Vagina (tissue), 2 donors: Measurements from ENCODE around the gene PGBD5. TPM values are rescaled to one million over a fixed set of nuclear protein-coding genes. Genes with fewer than 3 reads are reported as not detected.

Source experiments
- DNase-seq, 2 donors: peaks; one replicate each; pipeline ENCODE4 v3.0.0-alpha.2; 2017; ENCODE audit errors: extremely low spot score in 2 of 2
- H3K27ac ChIP-seq: fragments of 200-600 bp; sonication (generic); one replicate; pipeline ENCODE4 v1.5.1; 2019
- H3K27me3 ChIP-seq: fragments of 200-600 bp; sonication (generic); one replicate; pipeline ENCODE4 v1.5.1; 2019
- H3K36me3 ChIP-seq, 2 donors: fragments of 200-600 bp; sonication (generic); one replicate each; pipeline ENCODE4 v1.5.1; 2017 to 2019
- H3K4me1 ChIP-seq: fragments of 200-600 bp; sonication (generic); one replicate; pipeline ENCODE4 v1.5.1; 2019
- H3K4me3 ChIP-seq, 2 donors: fragments of 200-600 bp; sonication (generic); 1 replicate in 1 of 2; 2 replicates in 1 of 2; pipeline ENCODE4 v1.5.1; 2016 to 2019
- H3K9me3 ChIP-seq: fragments of 200-600 bp; sonication (generic); one replicate; pipeline ENCODE4 v1.5.1; 2019
- POLR2A ChIP-seq, 2 donors: fragments of 450-650 bp; IDR thresholded peaks; one replicate each; pipeline ENCODE4 v1.6.1; 2017; ENCODE audit warnings: antibody characterized with exemption in 2 of 2, mild to moderate bottlenecking in 2 of 2, moderate library complexity in 2 of 2
- POLR2AphosphoS5 ChIP-seq, 2 donors: sonication (generic); formaldehyde crosslinking; IDR thresholded peaks; one replicate each; pipeline ENCODE4 v1.9.0; 2017; ENCODE audit warnings: antibody characterized with exemption in 2 of 2, mild to moderate bottlenecking in 2 of 2, low read depth in 1 of 2; ENCODE audit not compliant: insufficient read depth in 1 of 2
- intact Hi-C: fragments of 100-400 bp; cut with DNase I; formaldehyde crosslinking; loops from one replicate; pipeline ENCODE4 v1.15.1; 2023
- total RNA-seq: library from RNA; depleted of rRNA; stranded (reverse); fragments of >200 nt; gene quantifications from one replicate; pipeline ENCODE4 v1.2.3, GENCODE V29; 2016
- TF ChIP-seq, protein P1 (sequence below), 3 experiments: fragments of 450-650 bp in 2 of 3; fragments of 200-600 bp in 1 of 3; sonication (generic) in 1 of 3; IDR thresholded peaks; one replicate each; pipeline ENCODE4 v1.5.1; 2017 to 2019; ENCODE audit warnings: antibody characterized with exemption in 3 of 3, mild to moderate bottlenecking in 2 of 3, moderate library complexity in 2 of 3

PGBD5 gene
- total RNA-seq, 1 donor from 2014 or later, result 0.98 TPM

DNA sequence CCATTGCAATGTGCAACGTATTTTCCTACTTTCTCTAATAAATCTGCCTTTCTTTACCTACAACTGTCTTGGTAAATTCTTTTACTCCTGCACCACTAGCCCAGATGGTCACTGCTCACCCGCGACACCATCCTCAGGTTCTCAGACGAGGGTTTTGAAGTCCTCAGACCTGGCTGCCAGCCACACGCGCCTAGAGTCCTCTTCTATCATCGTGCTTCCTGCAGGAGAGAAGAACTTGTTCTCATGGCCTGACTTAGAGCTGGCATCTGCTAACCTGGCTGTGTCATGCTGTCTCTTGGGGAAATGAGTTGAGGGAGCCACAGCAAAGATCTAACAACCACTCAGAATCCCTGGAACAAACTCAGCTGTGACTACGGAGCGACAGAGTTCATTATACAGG is 30.3 kb upstream of the PGBD5 start:
- no peak for TF ChIP-seq POLR2AphosphoS5 (IDR thresholded peaks at IDR 0.05; ENCODE audit: insufficient read depth in 1 of 2, low read depth in 1 of 2)
- H3K27me3 ChIP-seq, result no peaks in the 10 kb centered on the region
- H3K27ac ChIP-seq, result no peak overlapping the region
- DNase-seq, result no peak
- peaks cover 14% of the 10 kb centered on the region for H3K4me1 ChIP-seq
- H3K9me3 ChIP-seq, result no peaks in the 10 kb centered on the region
- H3K36me3 ChIP-seq, result no peaks in the 10 kb centered on the region
- intact Hi-C loops, result no loop called here
- H3K4me3 ChIP-seq, result no peak overlapping the region

DNA sequence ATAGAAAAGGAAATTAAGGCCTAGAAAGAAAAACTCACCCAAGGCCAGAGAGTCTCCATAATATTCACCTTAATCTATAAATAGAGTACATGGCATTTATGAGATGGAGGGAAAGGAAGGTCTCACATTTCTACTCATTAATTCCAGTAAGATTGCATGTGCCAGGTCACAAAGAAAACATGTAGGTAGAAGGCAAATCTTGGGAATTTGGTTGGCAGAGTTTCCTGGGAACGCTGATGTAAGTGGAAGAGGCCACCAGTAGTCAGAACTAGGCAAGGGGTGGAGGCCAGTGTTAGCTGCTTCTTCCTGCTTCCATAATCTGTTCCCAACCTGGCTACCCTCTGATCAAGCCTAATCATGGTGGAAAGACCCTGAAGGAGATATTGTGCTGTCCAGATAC is 29.2 kb upstream of the PGBD5 start:
- no peak overlapping the region for H3K4me3 ChIP-seq
- H3K9me3 ChIP-seq, result no peaks in the 10 kb centered on the region
- no peak for TF ChIP-seq POLR2AphosphoS5 (IDR thresholded peaks at IDR 0.05; ENCODE audit: insufficient read depth in 1 of 2, low read depth in 1 of 2)
- TF ChIP-seq, protein P1, sequence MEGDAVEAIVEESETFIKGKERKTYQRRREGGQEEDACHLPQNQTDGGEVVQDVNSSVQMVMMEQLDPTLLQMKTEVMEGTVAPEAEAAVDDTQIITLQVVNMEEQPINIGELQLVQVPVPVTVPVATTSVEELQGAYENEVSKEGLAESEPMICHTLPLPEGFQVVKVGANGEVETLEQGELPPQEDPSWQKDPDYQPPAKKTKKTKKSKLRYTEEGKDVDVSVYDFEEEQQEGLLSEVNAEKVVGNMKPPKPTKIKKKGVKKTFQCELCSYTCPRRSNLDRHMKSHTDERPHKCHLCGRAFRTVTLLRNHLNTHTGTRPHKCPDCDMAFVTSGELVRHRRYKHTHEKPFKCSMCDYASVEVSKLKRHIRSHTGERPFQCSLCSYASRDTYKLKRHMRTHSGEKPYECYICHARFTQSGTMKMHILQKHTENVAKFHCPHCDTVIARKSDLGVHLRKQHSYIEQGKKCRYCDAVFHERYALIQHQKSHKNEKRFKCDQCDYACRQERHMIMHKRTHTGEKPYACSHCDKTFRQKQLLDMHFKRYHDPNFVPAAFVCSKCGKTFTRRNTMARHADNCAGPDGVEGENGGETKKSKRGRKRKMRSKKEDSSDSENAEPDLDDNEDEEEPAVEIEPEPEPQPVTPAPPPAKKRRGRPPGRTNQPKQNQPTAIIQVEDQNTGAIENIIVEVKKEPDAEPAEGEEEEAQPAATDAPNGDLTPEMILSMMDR (IDR thresholded peaks at IDR 0.05), result no peak
- intact Hi-C loops, result no loop called here
- no peaks in the 10 kb centered on the region for H3K27me3 ChIP-seq
- H3K36me3 ChIP-seq, result no peaks in the 10 kb centered on the region
- peaks cover 14% of the 10 kb centered on the region for H3K4me1 ChIP-seq
- no peak for DNase-seq
- no peak overlapping the region for H3K27ac ChIP-seq

DNA sequence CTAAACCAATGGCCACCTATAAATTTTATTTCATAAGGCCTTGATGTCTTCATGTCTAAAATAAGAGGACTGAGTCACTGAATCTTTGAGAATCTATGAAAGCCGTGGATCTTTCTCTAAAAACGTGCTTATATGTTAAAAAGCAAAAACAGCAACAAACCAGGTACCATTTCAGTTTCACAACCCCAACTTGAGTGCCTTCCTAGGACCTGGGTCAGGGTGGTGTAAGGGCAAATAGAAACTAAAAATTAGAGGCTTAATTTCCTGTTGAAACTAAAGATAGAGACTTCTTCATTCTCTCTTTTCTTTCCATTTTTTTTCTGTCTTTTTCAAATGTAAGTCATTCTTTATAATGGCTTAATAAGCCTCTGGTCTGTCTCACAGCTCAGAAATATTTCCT is 27.2 kb upstream of the PGBD5 start:
- no peaks in the 10 kb centered on the region for H3K9me3 ChIP-seq
- no peak for DNase-seq
- H3K27ac ChIP-seq, result no peak overlapping the region
- no peaks in the 10 kb centered on the region for H3K27me3 ChIP-seq
- intact Hi-C loops, result no loop called here
- H3K4me1 ChIP-seq, result peaks cover 7% of the 10 kb centered on the region
- TF ChIP-seq POLR2AphosphoS5 (IDR thresholded peaks at IDR 0.05; ENCODE audit: insufficient read depth in 1 of 2, low read depth in 1 of 2) (no peak), POLR2A (IDR thresholded peaks at IDR 0.05) (no peak)
- TF ChIP-seq, protein P1 (IDR thresholded peaks at IDR 0.05), result no peak
- no peak overlapping the region for H3K4me3 ChIP-seq
- H3K36me3 ChIP-seq, result no peaks in the 10 kb centered on the region

DNA sequence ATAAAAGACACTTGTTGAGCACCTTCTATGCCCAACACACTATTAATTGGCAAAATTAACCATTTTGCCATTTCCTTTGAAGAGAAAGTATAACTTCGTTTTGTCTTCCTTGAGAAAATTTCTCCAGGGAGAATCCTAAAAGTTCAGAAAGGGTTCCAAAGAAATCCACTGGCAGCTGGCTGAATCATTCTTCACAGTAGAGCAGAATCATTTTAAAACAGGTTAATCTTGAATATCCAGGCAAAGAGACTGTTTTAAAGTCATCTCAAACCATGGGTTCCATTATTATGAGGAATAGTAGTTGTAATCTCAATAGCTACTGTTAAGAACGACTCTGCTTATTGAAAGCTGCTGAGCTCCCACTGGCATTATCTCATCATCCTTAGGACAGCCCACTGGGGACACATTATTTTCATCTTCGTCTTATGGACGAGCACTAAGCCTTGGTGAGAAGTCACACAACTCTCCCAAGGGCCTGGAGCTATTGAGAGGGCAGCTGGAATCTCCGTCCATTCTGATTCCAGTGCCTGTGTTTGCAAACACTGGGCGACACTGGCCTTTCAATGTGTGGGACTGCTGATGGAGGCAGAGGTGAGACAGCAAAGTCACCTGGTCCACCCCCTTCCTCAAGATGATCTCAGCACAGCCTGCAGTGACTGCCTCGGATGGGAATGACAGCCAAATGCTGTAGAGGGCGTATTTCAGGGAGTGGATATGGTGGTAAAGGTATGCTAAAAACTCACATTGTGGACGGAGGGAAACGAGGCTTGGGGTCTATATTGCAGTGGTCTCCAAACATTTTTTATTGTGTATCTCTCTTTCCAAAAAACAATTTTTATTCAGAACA is 15.3 kb upstream of the PGBD5 start:
- TF ChIP-seq POLR2A (IDR thresholded peaks at IDR 0.05) (no peak), POLR2AphosphoS5 (IDR thresholded peaks at IDR 0.05; ENCODE audit: insufficient read depth in 1 of 2, low read depth in 1 of 2) (no peak)
- TF ChIP-seq, protein P1 (IDR thresholded peaks at IDR 0.05), result no peak
- Histone ChIP-seq H3K27ac (no peak overlapping the region), H3K36me3 (no peaks in the 10 kb centered on the region), H3K27me3 (no peaks in the 10 kb centered on the region), H3K9me3 (no peaks in the 10 kb centered on the region), H3K4me3 (no peak overlapping the region), H3K4me1 (no peaks in the 10 kb centered on the region)
- intact Hi-C loops, result no loop called here
- no peak for DNase-seq

DNA sequence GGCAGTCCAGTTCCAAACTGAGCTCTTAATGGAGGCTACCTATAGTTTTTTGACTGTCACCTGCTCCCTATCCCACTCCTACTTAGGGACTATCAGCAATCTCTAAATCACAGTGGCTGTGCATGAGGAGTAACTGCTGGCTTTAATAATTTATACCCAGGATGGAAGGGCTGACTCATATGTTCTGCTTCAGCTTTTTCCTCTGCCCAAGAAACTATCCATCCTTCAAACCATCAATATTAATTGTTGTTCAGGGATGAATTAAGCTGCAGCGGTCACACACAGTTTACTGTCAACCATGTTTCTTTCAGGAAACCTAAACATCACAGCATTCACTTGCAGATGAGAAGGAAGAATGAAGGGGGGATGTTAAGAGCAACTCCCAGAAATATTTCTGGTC is 9.0 kb upstream of the PGBD5 start:
- DNase-seq, result no peak
- Histone ChIP-seq H3K27ac (no peak overlapping the region), H3K9me3 (no peaks in the 10 kb centered on the region), H3K4me3 (no peak overlapping the region), H3K36me3 (no peaks in the 10 kb centered on the region), H3K4me1 (no peaks in the 10 kb centered on the region), H3K27me3 (no peaks in the 10 kb centered on the region)
- intact Hi-C loops, result no loop called here
- TF ChIP-seq POLR2AphosphoS5 (IDR thresholded peaks at IDR 0.05; ENCODE audit: insufficient read depth in 1 of 2, low read depth in 1 of 2) (no peak), POLR2A (IDR thresholded peaks at IDR 0.05) (no peak)
- TF ChIP-seq, protein P1 (IDR thresholded peaks at IDR 0.05), result no peak
